ENCODE measurements around the gene RCN1.

GRCh38 chr11:32110795-32111194 is 19.9 kb downstream of the RCN1 start:
- TF ChIP-seq CTCF (IDR thresholded peaks at IDR 0.05): no peak
- TF ChIP-seq POLR2A (IDR thresholded peaks at IDR 0.05): no peak

Measured in heart left ventricle (tissue), 13 donors.